ENCODE data around the gene HOTAIR. TPM values are rescaled to one million over a fixed set of nuclear protein-coding genes. Genes with fewer than 3 reads are reported as not detected.

Gene HOTAIR
- 0.05 to 0.66 TPM (median 0.25 TPM) in 5 replicates for total RNA-seq (2022; extraction: Qiagen RNA extraction)

GRCh38 chr12:53974084-53975063 lies at the start of gene HOTAIR:
TSS of gene HOTAIR (minus strand) at chr12:53974954.

GRCh38 chr12:54000116-54001114 lies 25.7 kb upstream of the HOTAIR start, which contains the start of gene HOXC9:
TSS of gene HOXC9 (plus strand) at chr12:54000161. CDS start at chr12:54000189, 28 bp downstream.

GRCh38 chr12:53984901-53985691 lies 10.3 kb upstream of the HOTAIR start, which contains the start of gene HOXC10:
TSS of gene HOXC10 (plus strand) at chr12:53985146. CDS start at chr12:53985260, 114 bp downstream.

GRCh38 chr12:53972722-53973235 lies 2.0 kb downstream of the HOTAIR start, which contains the start of gene HOXC11:
TSS of gene HOXC11 (plus strand) at chr12:53973126. CDS start at chr12:53973242, 116 bp downstream.

GRCh38 chr12:53954694-53955035 lies 20.1 kb downstream of the HOTAIR start, which contains the start of gene HOXC12:
TSS of gene HOXC12 (plus strand) at chr12:53954903. CDS start at chr12:53954930, 27 bp downstream.

GRCh38 chr12:53938326-53939140 lies 36.2 kb downstream of the HOTAIR start, which contains the start of gene HOXC13:
TSS of gene HOXC13 (plus strand) at chr12:53938831. CDS start at chr12:53938907, 76 bp downstream.

Other genes starting within 250 kb of the HOTAIR start
- gene CALCOCO1, start 247.5 kb downstream of the HOTAIR start, total RNA-seq (2022; extraction: Qiagen RNA extraction), result 16.9 to 21.0 TPM (median 18.6 TPM) in 5 replicates
- not detected in 5 replicates for gene CISTR, start 223.0 kb downstream of the HOTAIR start, total RNA-seq (2022; extraction: Qiagen RNA extraction)
- gene HOXC13, start 36.1 kb downstream of the HOTAIR start, total RNA-seq (2022; extraction: Qiagen RNA extraction), result 18.5 to 27.6 TPM (median 21.5 TPM) in 5 replicates
- not detected in 5 replicates for gene HOXC12, start 20.1 kb downstream of the HOTAIR start, total RNA-seq (2022; extraction: Qiagen RNA extraction)
- 0.62 to 0.92 TPM (median 0.85 TPM) in 5 replicates for gene HOXC11, start 1.8 kb downstream of the HOTAIR start, total RNA-seq (2022; extraction: Qiagen RNA extraction)
- gene HOXC10, start 10.2 kb upstream of the HOTAIR start, total RNA-seq (2022; extraction: Qiagen RNA extraction), result 2.7 to 3.8 TPM (median 2.9 TPM) in 5 replicates
- gene HOXC9, start 25.2 kb upstream of the HOTAIR start, total RNA-seq (2022; extraction: Qiagen RNA extraction), result 11.1 to 13.2 TPM (median 11.7 TPM) in 5 replicates
- gene HOXC8, start 34.0 kb upstream of the HOTAIR start, total RNA-seq (2022; extraction: Qiagen RNA extraction), result 4.0 to 5.4 TPM (median 5.1 TPM) in 5 replicates
- gene HOXC6, start 53.5 kb upstream of the HOTAIR start, total RNA-seq (2022; extraction: Qiagen RNA extraction), result 3.4 to 5.5 TPM (median 5.1 TPM) in 5 replicates
- gene HOXC5, start 58.1 kb upstream of the HOTAIR start, total RNA-seq (2022; extraction: Qiagen RNA extraction), result 0.33 to 0.82 TPM (median 0.64 TPM) in 5 replicates
- 2.1 to 3.7 TPM (median 3.3 TPM) in 5 replicates for gene HOXC4, start 78.9 kb upstream of the HOTAIR start, total RNA-seq (2022; extraction: Qiagen RNA extraction)
- gene SMUG1, start 214.0 kb upstream of the HOTAIR start, total RNA-seq (2022; extraction: Qiagen RNA extraction), result 29.9 to 35.4 TPM (median 30.3 TPM) in 5 replicates

Data from A549 treated with Mapracorat at 1 μM for 4 hours (cell line).